HG03521 (cell line): ENCODE measurements around the gene POLR2H.
A peak's percentile ranks its signal among the peaks of the same experiment; 100 is the strongest.
"Not testable (repeated sequence)": the region's sequence is repeated elsewhere in the genome, so short reads cannot be mapped to it uniquely, and the experiment has no call there.

Source experiments
- ATAC-seq: cut with Tn5 transposase; IDR thresholded peaks from one replicate; pipeline ENCODE4 v1.9.1; 2021; ENCODE audit warnings: mild to moderate bottlenecking, moderate library complexity; ENCODE audit not compliant: unreplicated experiment

Gene POLR2H

DNA sequence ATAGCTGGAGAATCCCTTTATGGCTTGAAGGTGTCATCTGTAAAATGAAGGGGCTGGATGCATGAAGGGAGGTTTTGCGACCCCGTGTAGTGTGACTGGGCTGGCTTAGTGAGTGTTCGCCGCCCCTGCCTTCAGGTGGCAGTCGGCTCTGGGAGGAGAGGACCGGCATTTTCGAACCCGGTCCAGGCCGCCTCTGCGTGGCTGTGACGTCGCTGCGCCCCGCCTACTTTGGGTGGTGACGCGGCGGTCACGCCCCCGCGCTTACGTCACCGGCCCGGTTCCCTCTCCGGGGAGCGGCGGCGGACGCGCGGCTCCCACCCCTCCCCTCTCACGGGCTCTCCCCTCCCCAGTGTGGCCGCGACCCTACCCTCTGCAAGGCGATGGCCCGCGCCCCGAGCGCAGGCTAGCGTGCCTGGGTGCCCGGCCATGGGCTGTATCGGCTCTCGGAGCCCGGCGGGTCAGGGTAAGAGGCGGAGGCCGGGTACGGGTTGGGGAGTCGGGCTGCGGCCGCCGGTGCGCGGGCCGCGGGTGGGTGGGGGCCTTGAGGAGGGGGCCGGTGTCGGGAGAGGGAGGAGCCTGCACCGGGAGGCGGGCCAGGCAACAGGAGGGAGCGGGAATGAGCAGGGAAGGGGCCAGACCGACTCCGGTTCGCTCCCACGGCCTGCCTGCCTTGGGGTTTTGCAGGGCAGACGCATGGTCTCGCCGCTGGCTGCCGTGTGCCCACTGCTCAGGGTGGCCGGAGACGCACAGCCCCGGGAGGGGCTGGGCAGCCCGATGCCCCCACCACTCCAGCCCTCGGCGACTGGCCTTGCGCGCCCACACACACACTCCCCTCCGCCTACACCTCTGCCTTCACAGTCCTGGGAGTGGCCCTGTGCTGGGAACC, 25.6 kb upstream of the POLR2H start:
- ATAC-seq, result peak; percentile 75

DNA sequence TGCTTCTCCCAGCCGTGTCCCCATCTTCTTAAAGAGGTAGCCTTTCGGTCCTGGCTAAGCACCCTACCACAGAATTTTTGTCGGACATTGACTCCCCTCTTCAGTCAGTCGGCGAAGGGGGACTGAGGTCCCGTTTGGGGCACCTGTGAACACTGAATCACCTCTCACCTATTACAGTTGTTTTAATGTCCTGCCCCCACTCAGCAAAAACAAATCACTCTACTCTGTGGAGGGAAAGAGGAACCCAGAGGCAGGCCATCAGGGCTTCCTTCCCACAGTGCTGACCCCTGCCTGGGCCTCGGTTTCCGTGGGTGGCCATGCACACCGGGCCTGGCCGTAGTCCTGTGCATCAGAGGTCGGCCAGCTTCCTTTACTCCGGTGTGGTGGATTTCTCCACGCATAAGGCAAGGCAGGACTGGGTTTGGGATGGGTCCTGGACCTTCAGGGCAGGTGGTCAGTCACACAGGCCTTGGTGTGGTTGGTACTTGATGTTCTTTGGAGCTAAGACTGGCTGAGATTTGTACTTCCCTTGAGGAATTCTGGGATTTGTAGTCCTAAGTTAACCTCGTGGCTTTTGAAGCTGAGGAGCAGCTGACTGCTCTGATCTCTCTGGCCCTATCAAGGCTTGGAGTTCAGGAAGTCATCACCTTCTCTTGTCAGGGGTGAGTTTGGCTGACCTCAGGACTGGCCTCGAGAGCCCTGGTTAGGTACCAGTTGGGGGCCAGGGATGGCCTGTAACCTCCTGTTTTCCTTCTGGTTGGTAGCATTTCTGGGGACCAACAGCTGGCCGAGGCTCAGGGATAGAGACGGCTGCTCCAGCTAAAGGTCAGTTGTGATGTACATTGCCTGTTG, 24.7 kb upstream of the POLR2H start:
- ATAC-seq, result no peak

DNA sequence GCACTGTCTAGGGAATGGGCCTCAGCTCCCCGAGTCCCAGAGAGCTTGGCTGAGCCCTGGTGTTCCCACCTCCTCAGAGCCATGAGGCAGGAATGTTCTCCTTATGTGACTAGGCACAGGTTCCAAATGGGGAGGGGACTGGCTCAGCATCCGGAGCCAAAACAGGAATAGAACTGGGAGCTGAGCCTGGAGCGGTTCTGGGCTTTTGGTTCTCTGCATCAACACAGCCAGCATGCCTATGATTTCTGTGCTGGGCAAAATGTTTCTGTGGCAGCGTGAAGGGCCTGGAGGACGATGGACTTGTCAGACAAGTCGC, 24.2 kb upstream of the POLR2H start, which contains the start of gene FAM131A:
Gene FAM131A (plus strand): TSS at position 202 of the 316 bp plus-strand sequence. CDS start 31 bp downstream, at position 233.
- ATAC-seq, result no peak

DNA sequence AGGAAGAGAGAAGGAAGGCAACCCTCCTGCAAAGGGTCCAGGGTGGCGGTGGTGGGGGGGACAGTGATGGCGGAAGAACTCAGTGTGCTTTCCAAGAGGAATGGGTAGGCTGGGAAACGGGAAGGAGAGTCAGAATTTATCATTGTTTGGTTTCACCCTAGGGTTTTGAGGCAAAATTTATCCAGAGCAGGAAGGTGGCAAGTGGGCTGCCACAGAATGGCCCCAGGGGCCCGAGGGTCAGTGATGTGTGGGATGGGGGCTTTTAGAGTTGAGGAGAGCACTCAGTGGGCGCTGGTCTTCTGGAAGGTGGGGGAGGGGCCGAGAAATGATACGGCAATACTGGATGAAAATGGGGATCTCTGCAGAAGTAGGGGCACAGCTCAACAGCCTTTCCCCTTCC, 23.5 kb upstream of the POLR2H start:
- ATAC-seq, result no peak

DNA sequence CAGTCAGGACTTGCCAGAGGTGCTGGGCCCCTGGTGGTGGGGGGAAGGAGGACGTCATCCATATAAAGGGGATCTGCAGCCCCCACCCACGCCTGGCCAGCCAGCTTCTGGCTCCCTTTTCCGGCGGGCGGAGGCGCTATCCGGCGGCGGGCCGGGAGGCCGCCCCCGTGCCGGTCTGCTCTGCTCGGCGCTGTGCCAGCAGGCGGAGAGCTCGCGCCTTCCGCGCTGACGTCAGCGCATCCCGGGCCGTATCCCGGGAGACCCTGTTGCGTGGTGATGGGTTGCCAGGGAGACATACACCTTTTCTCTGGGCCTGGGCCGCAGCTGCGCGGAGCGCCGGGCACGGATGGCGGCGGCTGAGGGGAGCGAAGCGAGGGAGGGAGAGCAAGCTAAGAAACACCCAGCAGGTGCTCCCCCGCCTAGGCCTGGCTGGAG, 23.0 kb upstream of the POLR2H start:
- no peak for ATAC-seq

DNA sequence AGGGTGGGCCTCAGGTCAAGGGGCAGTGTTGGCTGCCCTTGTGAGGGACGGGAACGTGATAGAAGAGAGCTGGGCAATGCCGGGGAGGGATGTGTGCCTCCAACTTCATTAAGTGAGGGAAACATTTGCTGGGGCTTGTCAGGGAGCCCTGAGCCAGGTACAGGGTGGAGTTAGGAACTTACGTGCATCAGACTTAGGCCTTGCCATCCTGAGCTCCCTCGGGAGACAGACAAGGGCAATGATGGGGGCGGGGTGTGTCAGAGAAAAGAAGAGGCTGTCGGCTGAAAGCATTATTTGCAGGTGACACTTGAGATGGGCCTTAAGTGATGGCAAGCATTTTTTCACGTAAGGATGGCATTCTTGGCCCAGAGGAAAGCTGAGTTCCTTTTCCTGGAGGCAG, 22.5 kb upstream of the POLR2H start:
- ATAC-seq, result no peak

DNA sequence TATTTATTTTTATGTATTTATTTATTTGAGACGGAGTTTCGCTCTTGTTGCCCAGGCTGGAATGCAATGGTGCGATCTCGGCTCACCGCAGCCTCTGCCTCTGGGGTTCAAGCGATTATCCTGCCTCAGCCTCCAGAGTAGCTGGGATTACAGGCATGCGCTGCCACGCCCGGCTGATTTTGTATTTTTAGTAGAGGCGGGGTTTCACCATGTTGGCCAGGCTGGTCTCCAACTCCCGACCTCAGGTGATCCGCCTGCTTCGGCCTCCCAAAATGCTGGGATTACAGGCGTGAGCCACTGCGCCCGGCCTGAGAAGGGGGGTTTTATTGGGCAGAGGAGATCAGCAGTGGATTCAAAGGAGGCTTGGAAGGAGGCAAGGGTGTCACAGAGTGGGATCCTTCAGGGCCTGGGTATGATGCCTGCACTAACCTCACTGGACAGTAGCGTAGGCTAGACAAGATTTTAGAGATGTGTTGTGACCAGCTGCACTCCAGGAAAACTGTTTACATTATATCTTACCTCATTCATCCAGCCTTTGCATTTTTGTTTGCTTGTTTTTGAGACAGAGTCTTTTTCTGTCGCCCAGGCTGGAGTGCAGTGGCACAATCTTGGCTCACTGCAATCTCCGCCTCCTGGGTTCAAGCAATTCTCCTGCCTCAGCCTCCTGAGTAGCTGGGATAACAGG, 21.9 kb upstream of the POLR2H start:
- ATAC-seq, result not testable (repeated sequence)

DNA sequence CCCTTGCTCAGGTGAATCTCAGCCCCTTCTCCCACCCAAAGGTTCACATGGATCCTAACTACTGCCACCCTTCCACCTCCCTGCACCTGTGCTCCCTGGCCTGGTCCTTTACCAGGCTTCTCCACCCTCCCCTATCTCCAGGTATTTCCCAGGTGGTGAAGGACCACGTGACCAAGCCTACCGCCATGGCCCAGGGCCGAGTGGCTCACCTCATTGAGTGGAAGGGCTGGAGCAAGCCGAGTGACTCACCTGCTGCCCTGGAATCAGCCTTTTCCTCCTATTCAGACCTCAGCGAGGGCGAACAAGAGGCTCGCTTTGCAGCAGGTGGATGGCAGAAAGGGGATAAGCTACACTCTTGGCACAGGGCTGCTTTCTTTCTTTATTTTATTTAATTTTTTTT, 19.6 kb upstream of the POLR2H start:
- no peak for ATAC-seq

DNA sequence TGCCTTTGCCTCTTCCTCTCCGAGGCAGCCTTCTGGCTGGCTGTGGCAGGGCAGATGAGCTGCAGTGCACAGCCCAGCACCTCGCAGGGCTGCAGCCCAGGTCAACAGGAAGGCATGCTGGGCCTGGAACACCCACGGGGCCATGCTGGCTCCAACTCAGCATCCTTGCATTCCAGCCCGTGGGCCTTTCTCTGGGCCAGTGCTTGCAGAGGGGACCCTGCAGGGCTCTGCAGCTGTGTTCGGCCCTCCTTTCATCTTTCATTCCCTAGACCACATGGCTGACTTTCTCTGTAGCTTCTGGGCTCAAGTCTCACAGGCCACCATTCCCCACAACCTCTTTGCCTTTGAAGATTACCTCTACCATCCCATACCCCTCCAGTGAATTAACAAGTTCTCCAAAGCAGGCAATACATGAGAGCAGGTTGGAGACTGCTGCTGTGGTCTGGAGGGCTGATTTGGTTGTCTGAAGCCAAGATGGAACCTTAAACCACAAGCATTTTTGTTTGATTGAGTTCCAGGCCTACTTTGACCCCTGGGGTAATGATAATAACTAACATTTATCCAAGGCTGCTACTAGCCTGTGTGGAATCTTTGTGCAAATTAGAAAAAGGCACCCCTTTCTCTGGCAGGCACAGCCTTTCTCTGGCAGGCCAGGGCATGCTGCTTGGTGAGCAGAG, 18.2 kb upstream of the POLR2H start:
- no peak for ATAC-seq

DNA sequence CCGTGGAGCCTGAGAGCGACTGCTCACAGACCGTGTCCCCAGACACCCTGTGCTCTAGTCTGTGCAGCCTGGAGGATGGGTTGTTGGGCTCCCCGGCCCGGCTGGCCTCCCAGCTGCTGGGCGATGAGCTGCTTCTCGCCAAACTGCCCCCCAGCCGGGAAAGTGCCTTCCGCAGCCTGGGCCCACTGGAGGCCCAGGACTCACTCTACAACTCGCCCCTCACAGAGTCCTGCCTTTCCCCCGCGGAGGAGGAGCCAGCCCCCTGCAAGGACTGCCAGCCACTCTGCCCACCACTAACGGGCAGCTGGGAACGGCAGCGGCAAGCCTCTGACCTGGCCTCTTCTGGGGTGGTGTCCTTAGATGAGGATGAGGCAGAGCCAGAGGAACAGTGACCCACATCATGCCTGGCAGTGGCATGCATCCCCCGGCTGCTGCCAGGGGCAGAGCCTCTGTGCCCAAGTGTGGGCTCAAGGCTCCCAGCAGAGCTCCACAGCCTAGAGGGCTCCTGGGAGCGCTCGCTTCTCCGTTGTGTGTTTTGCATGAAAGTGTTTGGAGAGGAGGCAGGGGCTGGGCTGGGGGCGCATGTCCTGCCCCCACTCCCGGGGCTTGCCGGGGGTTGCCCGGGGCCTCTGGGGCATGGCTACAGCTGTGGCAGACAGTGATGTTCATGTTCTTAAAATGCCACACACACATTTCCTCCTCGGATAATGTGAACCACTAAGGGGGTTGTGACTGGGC, 16.8 kb upstream of the POLR2H start:
- no peak for ATAC-seq

DNA sequence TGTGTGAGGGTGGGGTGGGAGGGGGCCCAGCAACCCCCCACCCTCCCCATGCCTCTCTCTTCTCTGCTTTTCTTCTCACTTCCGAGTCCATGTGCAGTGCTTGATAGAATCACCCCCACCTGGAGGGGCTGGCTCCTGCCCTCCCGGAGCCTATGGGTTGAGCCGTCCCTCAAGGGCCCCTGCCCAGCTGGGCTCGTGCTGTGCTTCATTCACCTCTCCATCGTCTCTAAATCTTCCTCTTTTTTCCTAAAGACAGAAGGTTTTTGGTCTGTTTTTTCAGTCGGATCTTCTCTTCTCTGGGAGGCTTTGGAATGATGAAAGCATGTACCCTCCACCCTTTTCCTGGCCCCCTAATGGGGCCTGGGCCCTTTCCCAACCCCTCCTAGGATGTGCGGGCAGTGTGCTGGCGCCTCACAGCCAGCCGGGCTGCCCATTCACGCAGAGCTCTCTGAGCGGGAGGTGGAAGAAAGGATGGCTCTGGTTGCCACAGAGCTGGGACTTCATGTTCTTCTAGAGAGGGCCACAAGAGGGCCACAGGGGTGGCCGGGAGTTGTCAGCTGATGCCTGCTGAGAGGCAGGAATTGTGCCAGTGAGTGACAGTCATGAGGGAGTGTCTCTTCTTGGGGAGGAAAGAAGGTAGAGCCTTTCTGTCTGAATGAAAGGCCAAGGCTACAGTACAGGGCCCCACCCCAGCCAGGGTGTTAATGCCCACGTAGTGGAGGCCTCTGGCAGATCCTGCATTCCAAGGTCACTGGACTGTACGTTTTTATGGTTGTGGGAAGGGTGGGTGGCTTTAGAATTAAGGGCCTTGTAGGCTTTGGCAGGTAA, 16.0 kb upstream of the POLR2H start:
- no peak for ATAC-seq

DNA sequence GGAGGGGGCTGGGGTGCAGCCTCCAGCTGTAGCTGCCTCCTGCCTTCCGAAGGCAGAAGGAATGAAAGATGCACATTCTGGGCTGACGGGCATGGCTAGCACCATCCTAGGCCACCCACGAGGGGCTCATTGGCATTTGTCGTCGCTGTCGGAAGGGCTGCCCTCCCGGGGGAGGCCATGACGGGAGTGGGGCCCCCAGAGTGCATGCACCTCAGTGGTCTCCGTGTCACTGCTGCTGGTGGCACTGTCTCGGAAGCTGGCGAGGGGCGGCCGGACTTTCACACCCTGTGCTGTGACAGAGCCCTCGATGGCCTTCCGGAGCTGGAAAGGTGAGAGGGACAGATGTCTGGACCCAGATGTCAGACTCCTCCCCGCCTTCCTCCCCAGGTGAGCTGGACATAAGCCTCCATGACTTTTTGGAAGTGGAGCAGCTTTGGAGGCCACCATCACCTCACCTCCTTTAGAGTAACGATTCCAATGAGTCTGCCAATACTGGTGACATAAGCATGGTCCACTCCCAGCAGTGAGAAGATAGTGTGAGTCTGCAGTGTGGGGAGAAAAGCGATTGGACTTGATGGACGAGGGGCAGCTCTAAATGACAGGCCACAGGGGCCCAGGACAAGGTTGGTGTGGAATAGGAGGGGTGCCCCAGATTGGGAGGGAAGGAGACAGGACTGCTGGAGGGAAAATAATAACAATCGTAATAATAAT, 14.9 kb upstream of the POLR2H start:
- no peak for ATAC-seq

DNA sequence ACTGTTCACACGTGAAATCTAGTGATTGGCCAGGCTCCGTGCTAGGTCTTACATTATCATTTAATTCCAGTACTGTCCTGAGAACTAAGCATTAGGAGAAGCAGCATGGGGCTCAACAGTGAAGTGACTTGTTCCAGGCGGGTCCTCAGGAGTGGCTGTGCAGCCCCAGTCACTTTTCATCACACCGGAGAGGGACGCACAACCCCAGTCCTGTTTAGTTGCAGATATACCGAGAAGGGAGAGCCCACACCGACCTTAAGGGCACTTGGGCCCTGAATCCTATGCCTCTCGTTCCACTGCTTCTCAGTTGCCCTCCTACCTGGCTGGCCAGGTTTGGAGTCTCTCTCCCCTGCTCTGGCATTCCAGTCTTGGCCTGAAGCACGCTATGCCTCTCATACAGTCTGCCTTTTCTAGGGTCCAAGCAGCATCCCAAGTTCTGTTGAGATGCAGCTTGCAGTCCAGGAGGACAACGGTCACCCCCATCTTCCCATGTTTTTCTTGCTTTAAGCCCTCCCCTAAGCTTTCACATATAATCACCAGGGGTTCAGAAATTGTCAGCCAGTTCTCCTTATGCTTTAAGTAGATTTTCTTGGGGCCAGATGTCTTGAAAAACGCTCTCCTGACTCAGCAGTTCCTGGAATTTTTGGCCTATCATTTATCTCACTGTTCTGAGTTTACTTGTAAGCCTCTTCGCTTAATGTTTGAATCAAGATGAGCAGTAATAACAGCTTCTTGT, 14.0 kb upstream of the POLR2H start:
- ATAC-seq, result no peak

DNA sequence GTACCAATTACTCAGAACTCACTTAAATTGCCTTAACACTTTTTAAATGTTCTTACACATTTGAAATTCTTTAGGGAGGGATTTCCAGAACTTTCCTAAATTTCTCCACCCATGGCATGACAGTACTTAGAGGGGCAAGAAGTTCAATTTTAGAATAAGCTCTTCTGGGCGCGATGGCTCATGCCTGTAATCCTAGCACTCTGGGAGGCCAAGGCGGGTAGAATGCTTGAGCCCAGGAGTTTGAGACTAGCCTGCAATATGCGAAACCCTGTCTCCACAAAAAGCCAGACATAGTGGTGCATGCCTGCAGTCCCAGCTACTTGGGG, 13.5 kb upstream of the POLR2H start:
- no peak for ATAC-seq

DNA sequence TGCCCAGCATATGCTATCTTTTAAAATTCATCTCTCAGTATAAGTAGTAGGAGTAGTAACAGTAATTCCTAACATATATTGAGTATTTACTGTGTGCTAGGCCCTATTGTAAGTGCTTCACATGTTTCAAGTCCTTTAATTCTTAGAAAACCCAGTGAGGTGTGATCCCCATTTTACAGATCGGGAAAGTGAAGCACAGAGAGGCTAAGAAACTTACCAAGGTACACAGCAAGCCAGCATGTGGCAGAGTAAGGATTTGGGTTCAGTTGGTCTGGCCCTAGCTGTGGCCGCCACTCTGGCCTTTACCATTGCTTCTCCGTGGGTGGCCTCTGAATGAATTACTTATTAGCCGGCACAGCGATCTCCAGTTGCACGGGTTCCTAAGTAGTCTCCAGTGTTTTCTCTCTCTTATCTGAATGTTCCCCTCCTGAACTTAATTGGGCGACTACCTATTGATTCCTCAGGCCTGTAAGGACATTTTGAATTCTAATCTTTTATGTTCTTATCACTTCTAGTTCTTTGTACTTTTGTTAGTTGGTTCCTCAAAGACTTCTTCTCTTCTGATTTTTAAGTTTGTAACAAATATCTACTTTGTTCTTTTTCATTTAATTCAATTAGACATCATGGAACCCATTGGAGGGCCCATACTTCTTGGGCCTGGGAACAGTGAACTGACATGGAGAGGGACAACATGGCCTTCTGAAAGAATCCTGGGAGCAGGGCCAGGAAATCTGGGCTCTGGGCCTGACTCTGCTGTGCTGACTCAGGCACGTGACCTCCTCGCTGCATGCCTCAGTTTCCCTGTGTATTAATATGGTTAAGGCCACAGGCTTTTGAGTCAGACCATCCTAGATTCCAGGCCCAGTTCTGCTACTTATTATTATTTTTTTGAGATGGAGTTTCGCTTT, 11.7 kb upstream of the POLR2H start:
- ATAC-seq, result no peak

DNA sequence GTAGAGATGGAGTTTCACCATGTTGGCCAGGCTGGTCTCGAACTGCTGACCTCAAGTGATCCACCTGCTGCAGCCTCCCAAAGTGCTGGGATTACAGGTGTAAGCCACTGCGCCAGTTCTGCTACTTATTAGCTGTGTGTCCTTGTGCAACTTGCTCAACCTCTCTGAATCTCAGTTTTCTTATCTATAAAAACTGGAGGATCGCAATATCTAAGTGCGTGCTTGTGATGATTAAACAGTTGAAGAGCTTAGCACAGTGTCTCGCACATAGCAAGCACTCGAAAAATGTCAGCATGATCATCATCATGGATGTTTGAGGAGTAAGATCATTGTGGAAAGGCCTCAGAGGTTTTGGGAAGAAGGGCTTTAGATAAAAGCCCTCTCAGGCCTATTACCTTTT, 10.9 kb upstream of the POLR2H start:
- ATAC-seq, result no peak

DNA sequence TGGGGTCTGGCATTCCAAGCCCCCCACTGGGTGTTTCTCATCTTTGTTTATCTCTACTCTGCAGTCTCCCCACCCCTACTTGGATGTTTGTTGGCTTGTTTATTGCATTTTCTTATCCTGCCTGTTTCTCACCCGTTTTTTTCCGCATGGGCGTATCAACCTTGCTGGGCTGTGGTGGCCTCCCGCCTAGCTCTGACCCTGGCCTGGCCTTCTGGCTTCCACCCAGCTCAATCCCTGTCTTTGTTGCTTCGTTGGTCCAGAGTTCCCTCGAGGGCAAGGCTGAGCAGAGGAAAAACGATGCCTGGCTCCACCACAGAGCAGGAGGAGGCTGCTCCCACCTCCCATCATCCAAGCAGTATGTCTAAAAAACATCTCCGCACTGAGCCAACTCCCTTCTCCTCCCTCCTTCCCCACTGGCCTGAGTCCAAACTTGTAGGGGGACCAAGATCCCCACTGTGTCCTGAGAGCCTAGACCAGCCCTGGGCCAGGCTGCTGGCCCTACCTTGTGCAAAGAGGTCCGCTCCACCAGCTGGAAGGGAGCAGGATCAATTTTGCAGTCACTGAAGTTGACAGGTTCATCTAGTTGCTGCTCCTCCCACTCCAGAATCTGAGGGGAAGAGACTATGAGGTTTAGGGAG, 9.9 kb upstream of the POLR2H start:
- no peak for ATAC-seq
